ENCODE results near the gene DCPS. TPM values are rescaled to one million over a fixed set of nuclear protein-coding genes. Genes with fewer than 3 reads are reported as not detected.

The DCPS gene
- total RNA-seq, 1 experiment from 2014 or later = 25.6 TPM

DNA sequence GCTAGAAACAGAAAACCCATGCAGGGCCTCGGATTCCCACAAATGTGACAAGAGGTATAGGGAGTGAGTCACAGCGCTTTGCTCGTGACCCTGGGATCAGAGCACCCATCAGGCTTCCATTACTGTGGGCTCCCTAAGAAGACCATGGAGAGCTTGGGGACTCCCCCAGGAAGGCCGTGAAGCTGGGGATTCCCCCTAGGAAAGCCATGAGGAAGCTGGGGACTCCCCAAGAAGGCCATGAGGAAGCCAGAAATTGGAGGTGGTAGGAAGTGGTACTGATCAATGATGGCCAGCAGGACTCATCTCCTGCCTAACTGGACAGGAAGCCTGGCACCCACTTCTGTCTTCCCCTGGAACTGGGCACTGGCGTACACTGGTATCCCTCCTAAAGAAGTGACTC lies 10.1 kb upstream of the DCPS start:
- Histone ChIP-seq H3K4me1 (ENCODE audit: control insufficient read depth in 1 of 2, insufficient read depth in 2 of 2, low read length in 2 of 2) (no peaks in the 10 kb centered on the region), H3K4me3 (replicated peaks in 1 of 2; ENCODE audit: low read depth in 1 of 2, low read length in 2 of 2) (no peak overlapping the region), H3K4me2 (ENCODE audit: low read length) (no peak overlapping the region), H3K36me3 (ENCODE audit: control insufficient read depth in 1 of 2, insufficient read depth in 2 of 2, low read length in 2 of 2) (peaks cover 4 to 9% of the 10 kb centered on the region in 2 experiments; a peak in 2 of 4 replicates), H3K9me3 (ENCODE audit: control insufficient read depth in 1 of 2, insufficient read depth in 1 of 2, low read depth in 1 of 2, low read length in 2 of 2) (no peaks in the 10 kb centered on the region), H3K9me2 (ENCODE audit: insufficient read depth) (no peaks in the 10 kb centered on the region), H4K20me1 (ENCODE audit: insufficient read depth) (no peaks in the 10 kb centered on the region), H3K27ac (ENCODE audit: low read depth, low read length) (no peak overlapping the region), H2AFZ (ENCODE audit: low read depth, low read length, poor library complexity, severe bottlenecking) (no peak overlapping the region), H3K27me3 (ENCODE audit: insufficient read depth, low read length) (no peaks in the 10 kb centered on the region), H3K79me2 (ENCODE audit: insufficient read depth, low read length) (no peaks in the 10 kb centered on the region), H3K9ac (ENCODE audit: low read length) (no peak overlapping the region)
- TF ChIP-seq, protein P1, sequence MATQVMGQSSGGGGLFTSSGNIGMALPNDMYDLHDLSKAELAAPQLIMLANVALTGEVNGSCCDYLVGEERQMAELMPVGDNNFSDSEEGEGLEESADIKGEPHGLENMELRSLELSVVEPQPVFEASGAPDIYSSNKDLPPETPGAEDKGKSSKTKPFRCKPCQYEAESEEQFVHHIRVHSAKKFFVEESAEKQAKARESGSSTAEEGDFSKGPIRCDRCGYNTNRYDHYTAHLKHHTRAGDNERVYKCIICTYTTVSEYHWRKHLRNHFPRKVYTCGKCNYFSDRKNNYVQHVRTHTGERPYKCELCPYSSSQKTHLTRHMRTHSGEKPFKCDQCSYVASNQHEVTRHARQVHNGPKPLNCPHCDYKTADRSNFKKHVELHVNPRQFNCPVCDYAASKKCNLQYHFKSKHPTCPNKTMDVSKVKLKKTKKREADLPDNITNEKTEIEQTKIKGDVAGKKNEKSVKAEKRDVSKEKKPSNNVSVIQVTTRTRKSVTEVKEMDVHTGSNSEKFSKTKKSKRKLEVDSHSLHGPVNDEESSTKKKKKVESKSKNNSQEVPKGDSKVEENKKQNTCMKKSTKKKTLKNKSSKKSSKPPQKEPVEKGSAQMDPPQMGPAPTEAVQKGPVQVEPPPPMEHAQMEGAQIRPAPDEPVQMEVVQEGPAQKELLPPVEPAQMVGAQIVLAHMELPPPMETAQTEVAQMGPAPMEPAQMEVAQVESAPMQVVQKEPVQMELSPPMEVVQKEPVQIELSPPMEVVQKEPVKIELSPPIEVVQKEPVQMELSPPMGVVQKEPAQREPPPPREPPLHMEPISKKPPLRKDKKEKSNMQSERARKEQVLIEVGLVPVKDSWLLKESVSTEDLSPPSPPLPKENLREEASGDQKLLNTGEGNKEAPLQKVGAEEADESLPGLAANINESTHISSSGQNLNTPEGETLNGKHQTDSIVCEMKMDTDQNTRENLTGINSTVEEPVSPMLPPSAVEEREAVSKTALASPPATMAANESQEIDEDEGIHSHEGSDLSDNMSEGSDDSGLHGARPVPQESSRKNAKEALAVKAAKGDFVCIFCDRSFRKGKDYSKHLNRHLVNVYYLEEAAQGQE (IDR thresholded peaks at IDR 0.05; ENCODE audit: low read depth) = no peak
- no peak for TF ChIP-seq SIN3A (IDR thresholded peaks at IDR 0.05; ENCODE audit: low read depth)
- POLR2A ChIA-PET = no interaction called here
- DNase-seq (ENCODE audit: low read depth, low spot score) (no peak), ATAC-seq (no peak)
- CTCF ChIA-PET = no interaction called here
- BruUV-seq (replicated peaks) = TSS peak; percentile 13
- intact Hi-C loops (cut with micrococcal nuclease) = no loop called here
- RAD21 ChIA-PET (ENCODE audit: low non-redundant PET in 1 of 2, low total read pairs in 2 of 2, uncharacterized antibody in 2 of 2, unreplicated experiment in 2 of 2) = no interaction called here

DNA sequence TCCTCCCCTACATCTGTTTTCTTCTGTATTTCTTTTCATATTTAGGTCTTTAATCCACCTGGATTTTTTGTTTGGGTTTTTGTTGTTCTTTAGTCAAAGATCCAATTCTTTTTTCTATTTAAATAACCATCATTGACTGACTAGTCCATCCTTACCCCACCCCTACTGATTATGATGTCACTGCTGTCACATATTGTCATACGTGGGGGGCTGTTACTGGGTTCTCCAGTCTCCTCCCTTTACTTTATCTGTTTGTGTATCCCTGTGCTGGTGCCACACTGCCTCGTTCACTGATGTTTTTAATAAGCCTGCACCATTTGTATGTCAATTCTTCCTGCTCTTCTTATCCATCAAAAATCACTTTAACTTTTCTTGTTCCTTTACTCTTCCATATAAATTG lies 6.9 kb upstream of the DCPS start:
- ATAC-seq (no peak), DNase-seq (ENCODE audit: low read depth, low spot score) (no peak)
- H3K4me2 ChIP-seq (ENCODE audit: low read length) = no peak overlapping the region
- ChIA-PET POLR2A (no interaction called here), RAD21 (ENCODE audit: low non-redundant PET in 1 of 2, low total read pairs in 2 of 2, uncharacterized antibody in 2 of 2, unreplicated experiment in 2 of 2) (no interaction called here), CTCF (no interaction called here)
- no peak overlapping the region for H3K9ac ChIP-seq (ENCODE audit: low read length)
- intact Hi-C loops (cut with micrococcal nuclease) = no loop called here
- TF ChIP-seq ZNF274 (IDR thresholded peaks at IDR 0.05; ENCODE audit: low read depth, low read length) (no peak), SRF (IDR thresholded peaks at IDR 0.05; ENCODE audit: low read depth) (no peak), CBX3 (IDR thresholded peaks at IDR 0.05; ENCODE audit: low read depth) (no peak), YY1 (IDR thresholded peaks at IDR 0.05; ENCODE audit: extremely low read depth, insufficient replicate concordance, low read depth, low read length) (no peak), EZH2 (IDR thresholded peaks at IDR 0.05) (no peak), EZH2phosphoT487 (IDR thresholded peaks at IDR 0.05; ENCODE audit: borderline replicate concordance) (no peak), SIN3A (IDR thresholded peaks at IDR 0.05; ENCODE audit: low read depth) (no peak)
- TF ChIP-seq, protein P2, sequence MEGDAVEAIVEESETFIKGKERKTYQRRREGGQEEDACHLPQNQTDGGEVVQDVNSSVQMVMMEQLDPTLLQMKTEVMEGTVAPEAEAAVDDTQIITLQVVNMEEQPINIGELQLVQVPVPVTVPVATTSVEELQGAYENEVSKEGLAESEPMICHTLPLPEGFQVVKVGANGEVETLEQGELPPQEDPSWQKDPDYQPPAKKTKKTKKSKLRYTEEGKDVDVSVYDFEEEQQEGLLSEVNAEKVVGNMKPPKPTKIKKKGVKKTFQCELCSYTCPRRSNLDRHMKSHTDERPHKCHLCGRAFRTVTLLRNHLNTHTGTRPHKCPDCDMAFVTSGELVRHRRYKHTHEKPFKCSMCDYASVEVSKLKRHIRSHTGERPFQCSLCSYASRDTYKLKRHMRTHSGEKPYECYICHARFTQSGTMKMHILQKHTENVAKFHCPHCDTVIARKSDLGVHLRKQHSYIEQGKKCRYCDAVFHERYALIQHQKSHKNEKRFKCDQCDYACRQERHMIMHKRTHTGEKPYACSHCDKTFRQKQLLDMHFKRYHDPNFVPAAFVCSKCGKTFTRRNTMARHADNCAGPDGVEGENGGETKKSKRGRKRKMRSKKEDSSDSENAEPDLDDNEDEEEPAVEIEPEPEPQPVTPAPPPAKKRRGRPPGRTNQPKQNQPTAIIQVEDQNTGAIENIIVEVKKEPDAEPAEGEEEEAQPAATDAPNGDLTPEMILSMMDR (IDR thresholded peaks at IDR 0.05 in 2 of 3, conservative IDR thresholded peaks at IDR 0.05 in 1 of 3; ENCODE audit: borderline replicate concordance in 1 of 3, insufficient read depth in 1 of 3, low read depth in 2 of 3, low read length in 2 of 3) = no peak
- TF ChIP-seq, protein P3, sequence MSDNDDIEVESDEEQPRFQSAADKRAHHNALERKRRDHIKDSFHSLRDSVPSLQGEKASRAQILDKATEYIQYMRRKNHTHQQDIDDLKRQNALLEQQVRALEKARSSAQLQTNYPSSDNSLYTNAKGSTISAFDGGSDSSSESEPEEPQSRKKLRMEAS (IDR thresholded peaks at IDR 0.05) = no peak
- TF ChIP-seq, protein P4, sequence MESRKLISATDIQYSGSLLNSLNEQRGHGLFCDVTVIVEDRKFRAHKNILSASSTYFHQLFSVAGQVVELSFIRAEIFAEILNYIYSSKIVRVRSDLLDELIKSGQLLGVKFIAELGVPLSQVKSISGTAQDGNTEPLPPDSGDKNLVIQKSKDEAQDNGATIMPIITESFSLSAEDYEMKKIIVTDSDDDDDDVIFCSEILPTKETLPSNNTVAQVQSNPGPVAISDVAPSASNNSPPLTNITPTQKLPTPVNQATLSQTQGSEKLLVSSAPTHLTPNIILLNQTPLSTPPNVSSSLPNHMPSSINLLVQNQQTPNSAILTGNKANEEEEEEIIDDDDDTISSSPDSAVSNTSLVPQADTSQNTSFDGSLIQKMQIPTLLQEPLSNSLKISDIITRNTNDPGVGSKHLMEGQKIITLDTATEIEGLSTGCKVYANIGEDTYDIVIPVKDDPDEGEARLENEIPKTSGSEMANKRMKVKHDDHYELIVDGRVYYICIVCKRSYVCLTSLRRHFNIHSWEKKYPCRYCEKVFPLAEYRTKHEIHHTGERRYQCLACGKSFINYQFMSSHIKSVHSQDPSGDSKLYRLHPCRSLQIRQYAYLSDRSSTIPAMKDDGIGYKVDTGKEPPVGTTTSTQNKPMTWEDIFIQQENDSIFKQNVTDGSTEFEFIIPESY (IDR thresholded peaks at IDR 0.05; ENCODE audit: extremely low read depth, insufficient replicate concordance, low read length) = no peak
- H3K79me2 ChIP-seq (ENCODE audit: insufficient read depth, low read length) = peaks cover 4% of the 10 kb centered on the region; the same call in 1 of the 2 replicates
- no peak overlapping the region for H3K27ac ChIP-seq (ENCODE audit: low read depth, low read length)
- no peaks in the 10 kb centered on the region for H3K27me3 ChIP-seq (ENCODE audit: insufficient read depth, low read length)
- no TSS peak for BruUV-seq (replicated peaks)
- no peaks in the 10 kb centered on the region for H3K9me3 ChIP-seq (ENCODE audit: control insufficient read depth in 1 of 2, insufficient read depth in 1 of 2, low read depth in 1 of 2, low read length in 2 of 2)
- no peak overlapping the region for H3K4me3 ChIP-seq (replicated peaks in 1 of 2; ENCODE audit: low read depth in 1 of 2, low read length in 2 of 2)
- H4K20me1 ChIP-seq (ENCODE audit: insufficient read depth) = no peaks in the 10 kb centered on the region
- no peaks in the 10 kb centered on the region for H3K9me2 ChIP-seq (ENCODE audit: insufficient read depth)
- no peak overlapping the region for H2AFZ ChIP-seq (ENCODE audit: low read depth, low read length, poor library complexity, severe bottlenecking)
- peaks cover 4% of the 10 kb centered on the region in 2 experiments; a peak in 2 of 4 replicates for H3K36me3 ChIP-seq (ENCODE audit: control insufficient read depth in 1 of 2, insufficient read depth in 2 of 2, low read length in 2 of 2)
- no peaks in the 10 kb centered on the region for H3K4me1 ChIP-seq (ENCODE audit: control insufficient read depth in 1 of 2, insufficient read depth in 2 of 2, low read length in 2 of 2)
